Measurements from ENCODE around the gene SMCO2.

DNA sequence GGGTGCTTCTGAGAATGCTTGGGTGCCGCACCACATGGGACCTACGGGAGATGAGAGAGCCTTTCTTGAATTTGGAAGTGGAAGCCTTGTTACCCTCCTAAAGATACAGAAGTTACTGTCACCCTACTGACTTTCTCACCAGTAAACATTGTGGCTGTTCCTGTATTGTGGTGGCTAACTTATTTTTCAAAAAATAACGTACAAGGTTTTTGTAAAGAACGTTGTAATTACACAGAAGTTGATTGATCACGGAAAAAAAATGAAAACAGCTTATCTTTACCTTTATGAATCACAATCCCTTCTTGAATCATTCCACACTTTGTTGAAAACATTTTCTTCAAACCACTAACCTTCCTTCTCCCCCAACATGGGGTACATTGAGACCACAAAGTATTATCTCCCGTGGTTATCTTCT is 55.5 kb downstream of the SMCO2 start:
- TF ChIP-seq POLR2A (IDR thresholded peaks at IDR 0.05) (no peak), CTCF (IDR thresholded peaks at IDR 0.05) (no peak)
